Tongue (tissue), 3 donors: Measurements from ENCODE around the gene BAK1. TPM values are rescaled to one million over a fixed set of nuclear protein-coding genes. Genes with fewer than 3 reads are reported as not detected.
"Not testable (repeated sequence)": the region's sequence is repeated elsewhere in the genome, so short reads cannot be mapped to it uniquely, and the experiment has no call there.

Experiments used
- DNase-seq: peaks from one replicate; pipeline ENCODE4 v3.0.0-alpha.2; 2015
- small RNA-seq: library from RNA; depleted of rRNA; stranded (forward); fragments of <200 nt; gene quantifications from one replicate; pipeline ENCODE3, GENCODE V24; 2014; ENCODE audit warnings: low replicate concordance
- total RNA-seq: library from RNA; depleted of rRNA; stranded (reverse); fragments of >200 nt; gene quantifications from one replicate; pipeline ENCODE4 v1.2.3, GENCODE V29; 2014

Gene BAK1
- total RNA-seq, 1 donor from 2014 or later, result 15.7 TPM

- no peak for DNase-seq
Measured at GRCh38 chr6:33551538-33551937, 28.5 kb downstream of the BAK1 start.

DNA sequence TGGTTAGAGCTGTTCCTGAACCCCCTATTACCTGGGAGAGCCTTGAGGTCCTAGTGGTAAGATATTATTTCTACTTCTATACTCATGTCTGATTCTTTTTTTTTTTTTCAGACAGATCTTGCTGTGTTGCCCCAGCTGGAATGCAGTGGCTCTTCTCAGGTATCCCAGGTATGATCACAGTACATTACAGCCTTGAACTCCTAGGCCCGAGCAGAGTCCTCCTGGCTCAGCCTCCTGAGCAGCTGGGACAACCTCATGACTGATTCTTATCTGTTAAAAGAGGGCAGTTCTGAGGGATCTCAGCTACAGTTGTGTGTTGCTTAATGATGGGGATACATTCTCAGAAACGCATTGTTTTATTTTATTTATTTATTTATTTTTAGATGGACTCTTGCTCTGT, 30.2 kb downstream of the BAK1 start:
- no peak for DNase-seq

DNA sequence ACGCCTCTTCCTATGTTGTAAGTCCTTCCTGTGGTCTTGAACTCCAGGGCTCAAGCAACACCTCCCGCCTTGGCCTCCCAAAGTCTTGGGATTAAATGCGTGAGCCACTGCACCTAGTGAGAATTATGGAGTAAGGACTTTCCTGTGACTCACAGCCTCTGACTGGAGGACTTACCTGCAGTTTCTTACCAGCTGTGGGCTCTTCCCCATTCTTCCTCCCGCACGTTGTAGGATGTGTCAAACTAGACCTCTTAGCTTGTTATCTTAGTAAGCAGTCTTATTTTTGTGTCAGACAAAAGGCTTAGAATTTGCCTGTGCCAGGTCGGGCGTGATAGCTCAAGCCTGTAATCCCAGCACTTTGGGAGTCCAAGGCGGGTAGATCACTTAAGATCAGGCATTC, 30.9 kb downstream of the BAK1 start:
- no peak for DNase-seq

- no peak for DNase-seq
Measured at GRCh38 chr6:33547499-33547898, 32.6 kb downstream of the BAK1 start.

GRCh38 chr6:33546766-33547165, 33.3 kb downstream of the BAK1 start:
- DNase-seq, result no peak

DNA sequence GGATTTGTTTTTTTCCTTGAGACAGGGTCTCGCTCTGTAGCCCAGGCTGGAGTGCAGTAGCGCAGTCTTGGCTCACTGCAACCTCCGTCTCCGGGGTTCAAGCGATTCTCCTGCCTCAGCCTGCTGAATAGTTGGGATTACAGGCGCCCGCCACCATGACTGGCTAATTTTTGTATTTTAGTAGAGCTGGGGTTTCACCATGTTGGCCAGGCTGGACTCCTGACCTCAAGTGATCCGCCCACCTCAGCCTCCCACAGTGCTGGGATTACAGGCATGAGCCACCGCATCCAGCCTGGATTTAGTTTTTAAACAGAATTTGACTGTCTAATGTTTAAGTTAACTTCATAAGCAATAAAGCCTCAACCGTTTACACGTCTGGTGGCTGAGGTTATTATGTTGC, 34.8 kb downstream of the BAK1 start:
- DNase-seq, result not testable (repeated sequence)

- DNase-seq, result no peak
Measured at GRCh38 chr6:33543116-33543515, 37.0 kb downstream of the BAK1 start.

DNA sequence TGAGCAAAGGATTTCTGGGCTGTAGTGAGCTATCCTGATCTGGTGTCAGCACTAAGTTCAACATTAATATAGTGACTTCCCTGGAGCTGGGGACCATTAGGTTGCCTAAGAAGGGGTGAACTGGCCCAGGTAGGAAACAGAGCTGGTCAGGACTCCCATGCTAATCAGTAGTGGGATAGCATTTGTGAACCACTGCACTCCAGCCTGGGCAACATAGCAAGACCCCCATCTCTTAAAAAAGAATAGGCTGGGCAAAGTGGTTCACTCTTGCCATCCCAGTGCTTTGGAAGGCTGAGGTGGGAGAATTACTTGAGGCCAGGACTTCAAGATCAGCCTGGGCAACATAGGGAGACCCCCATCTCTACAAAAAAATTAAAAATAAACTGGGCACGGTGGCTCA, 39.3 kb downstream of the BAK1 start:
- no peak for DNase-seq

- no peak for DNase-seq
Measured at GRCh38 chr6:33534702-33535101, 45.4 kb downstream of the BAK1 start.

- not testable (repeated sequence) for DNase-seq
Measured at GRCh38 chr6:33533163-33533869, 46.8 kb downstream of the BAK1 start.

- DNase-seq, result not testable (repeated sequence)
Measured at GRCh38 chr6:33532431-33532830, 47.6 kb downstream of the BAK1 start.

DNA sequence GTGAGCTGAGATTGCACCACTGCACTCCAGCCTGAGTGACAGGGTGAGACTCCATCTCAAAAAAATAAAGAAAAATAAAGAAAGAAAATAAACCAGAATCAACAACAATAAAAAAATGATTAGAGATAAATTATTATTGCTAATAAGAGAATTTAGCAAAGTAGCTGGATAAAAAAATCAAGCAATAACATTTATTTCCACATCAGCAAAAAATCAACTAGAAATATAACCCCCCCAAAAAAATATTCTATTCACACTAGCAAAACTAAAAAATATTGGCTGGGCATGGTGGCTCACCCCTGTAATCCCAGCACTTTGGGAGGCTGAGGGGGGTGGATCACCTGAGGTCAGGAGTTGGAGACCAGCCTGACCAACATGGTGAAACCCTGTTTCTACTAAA, 49.5 kb downstream of the BAK1 start:
- DNase-seq, result not testable (repeated sequence)

Small RNA genes lying within 50 kb of the gene (small RNA-seq; reads per million reads assigned to genes)
- gene RF00017, result not detected

Other genes starting within 250 kb of the BAK1 start
- gene KIFC1, start 188.5 kb downstream of the BAK1 start, total RNA-seq, result 12.2 TPM
- gene PHF1, start 169.3 kb downstream of the BAK1 start, total RNA-seq, result 19.5 TPM
- 58.4 TPM for gene CUTA, start 162.2 kb downstream of the BAK1 start, total RNA-seq
- 6.2 TPM for gene SYNGAP1, start 160.2 kb downstream of the BAK1 start, total RNA-seq
- gene ZBTB9, start 125.7 kb downstream of the BAK1 start, total RNA-seq, result 5.4 TPM
- gene ITPR3, start 41.0 kb upstream of the BAK1 start, total RNA-seq, result 21.6 TPM
- 11.9 TPM for gene UQCC2, start 131.4 kb upstream of the BAK1 start, total RNA-seq
- 41.4 TPM for gene IP6K3, start 166.6 kb upstream of the BAK1 start, total RNA-seq
- 37.5 TPM for gene LEMD2, start 208.9 kb upstream of the BAK1 start, total RNA-seq
- not detected for gene MLN, start 223.7 kb upstream of the BAK1 start, total RNA-seq